ENCODE results near the gene RUVBL2.

Gene RUVBL2

DNA sequence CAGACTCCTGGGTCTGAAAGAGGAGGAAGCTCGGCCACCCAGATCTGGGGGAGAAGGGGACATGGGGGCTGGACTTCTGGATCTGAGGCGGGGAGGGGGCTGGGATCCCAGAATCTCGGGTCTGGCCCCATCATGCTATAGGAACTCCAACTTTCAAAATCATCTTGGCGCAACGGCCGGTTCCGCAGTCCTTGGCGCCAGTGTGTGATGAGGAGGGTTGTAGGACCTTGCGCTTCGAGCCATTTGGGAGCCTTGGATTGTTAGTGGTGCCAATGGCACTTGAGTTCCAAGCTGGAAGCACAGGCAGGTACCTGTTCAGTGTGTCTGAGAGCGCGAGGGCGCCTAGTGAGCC lies 324 bp downstream of the RUVBL2 start:
- Mint-ChIP-seq H3K27me3 (ENCODE audit: low read depth) (no peaks in the 10 kb centered on the region), H3K4me1 (peaks cover 42% of the 10 kb centered on the region), H3K27ac (peak overlapping the region; percentile 85 to 99 (median 98)), H3K36me3 (ENCODE audit: low read depth) (peaks cover 15% of the 10 kb centered on the region), H3K9me3 (no peaks in the 10 kb centered on the region), H3K4me3 (peak overlapping the region; percentile 93 to 96 (median 96))
- TF ChIP-seq, protein P1, sequence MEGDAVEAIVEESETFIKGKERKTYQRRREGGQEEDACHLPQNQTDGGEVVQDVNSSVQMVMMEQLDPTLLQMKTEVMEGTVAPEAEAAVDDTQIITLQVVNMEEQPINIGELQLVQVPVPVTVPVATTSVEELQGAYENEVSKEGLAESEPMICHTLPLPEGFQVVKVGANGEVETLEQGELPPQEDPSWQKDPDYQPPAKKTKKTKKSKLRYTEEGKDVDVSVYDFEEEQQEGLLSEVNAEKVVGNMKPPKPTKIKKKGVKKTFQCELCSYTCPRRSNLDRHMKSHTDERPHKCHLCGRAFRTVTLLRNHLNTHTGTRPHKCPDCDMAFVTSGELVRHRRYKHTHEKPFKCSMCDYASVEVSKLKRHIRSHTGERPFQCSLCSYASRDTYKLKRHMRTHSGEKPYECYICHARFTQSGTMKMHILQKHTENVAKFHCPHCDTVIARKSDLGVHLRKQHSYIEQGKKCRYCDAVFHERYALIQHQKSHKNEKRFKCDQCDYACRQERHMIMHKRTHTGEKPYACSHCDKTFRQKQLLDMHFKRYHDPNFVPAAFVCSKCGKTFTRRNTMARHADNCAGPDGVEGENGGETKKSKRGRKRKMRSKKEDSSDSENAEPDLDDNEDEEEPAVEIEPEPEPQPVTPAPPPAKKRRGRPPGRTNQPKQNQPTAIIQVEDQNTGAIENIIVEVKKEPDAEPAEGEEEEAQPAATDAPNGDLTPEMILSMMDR (IDR thresholded peaks at IDR 0.05; ENCODE audit: unreplicated experiment in 3 of 3): no peak

DNA sequence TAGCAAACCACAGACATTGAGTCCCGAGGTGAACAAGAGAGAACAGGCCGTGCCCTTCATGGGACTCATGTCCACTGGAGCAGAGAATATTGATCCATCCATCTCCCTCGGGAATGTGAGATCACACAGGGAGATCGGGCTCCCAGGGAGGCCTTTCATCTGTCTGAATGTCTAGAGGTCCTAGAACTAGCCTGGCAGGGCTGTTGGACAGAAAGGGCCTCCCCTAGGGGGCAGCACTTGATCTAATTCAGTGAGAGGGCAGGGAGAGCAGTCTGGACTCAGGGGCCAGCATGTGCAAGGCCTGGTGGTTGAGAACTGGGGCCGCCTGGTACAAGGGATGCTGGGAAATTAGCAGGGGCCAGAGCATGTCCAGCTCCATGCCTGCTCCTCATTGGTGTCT lies 4.3 kb downstream of the RUVBL2 start:
- TF ChIP-seq, protein P1 (IDR thresholded peaks at IDR 0.05; ENCODE audit: unreplicated experiment in 3 of 3): no peak
- Mint-ChIP-seq H3K27ac (no peak overlapping the region), H3K9me3 (no peaks in the 10 kb centered on the region), H3K4me1 (peaks cover 17% of the 10 kb centered on the region), H3K36me3 (ENCODE audit: low read depth) (peaks cover 13% of the 10 kb centered on the region), H3K27me3 (ENCODE audit: low read depth) (no peaks in the 10 kb centered on the region), H3K4me3 (no peak overlapping the region)

DNA sequence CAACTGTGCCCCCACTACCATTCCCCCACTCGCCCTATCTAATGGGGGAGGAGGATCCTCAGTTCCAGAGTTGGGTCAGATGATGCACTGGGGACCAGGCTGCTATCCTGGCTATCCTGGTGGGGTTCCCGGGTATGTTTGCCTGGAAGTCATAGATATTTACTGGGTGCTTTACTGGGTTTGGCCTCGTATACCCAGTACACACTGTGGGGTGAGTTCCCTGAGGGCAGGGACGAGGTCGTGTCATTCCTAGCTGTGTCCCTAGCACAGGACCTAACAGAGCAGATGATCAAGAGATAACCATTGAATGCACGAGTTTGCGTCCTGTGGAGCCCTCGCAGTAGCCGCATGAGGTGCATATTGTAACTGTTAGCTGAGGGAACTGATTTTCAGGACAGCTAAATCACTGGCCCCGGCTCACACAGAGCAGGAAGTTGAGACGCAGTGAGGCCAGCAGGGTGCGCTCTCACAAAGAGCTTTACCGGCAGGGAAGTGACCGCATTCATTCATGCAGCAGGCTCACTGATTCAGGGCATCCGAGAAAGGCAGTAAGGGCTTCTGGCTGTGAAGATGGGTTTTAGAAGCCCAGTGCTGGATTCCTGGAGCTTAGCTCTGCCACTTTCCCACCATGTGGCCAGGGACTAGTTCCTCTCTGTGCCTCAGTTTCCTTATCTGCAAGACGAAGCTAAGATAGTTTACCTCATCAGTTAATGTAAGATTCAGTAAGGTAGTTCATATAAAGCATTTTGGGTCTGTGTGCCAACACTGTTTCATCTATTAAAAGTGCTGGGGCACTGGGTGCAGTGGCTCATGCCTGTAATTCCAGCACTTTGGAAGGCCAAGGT lies 6.0 kb downstream of the RUVBL2 start:
- Mint-ChIP-seq H3K9me3 (no peaks in the 10 kb centered on the region), H3K27ac (no peak overlapping the region), H3K4me3 (no peak overlapping the region), H3K4me1 (peaks cover 8% of the 10 kb centered on the region), H3K36me3 (ENCODE audit: low read depth) (peaks cover 24% of the 10 kb centered on the region), H3K27me3 (ENCODE audit: low read depth) (no peaks in the 10 kb centered on the region)
- TF ChIP-seq, protein P1 (IDR thresholded peaks at IDR 0.05; ENCODE audit: unreplicated experiment in 3 of 3): peak; percentile 44 to 59 (median 50)

DNA sequence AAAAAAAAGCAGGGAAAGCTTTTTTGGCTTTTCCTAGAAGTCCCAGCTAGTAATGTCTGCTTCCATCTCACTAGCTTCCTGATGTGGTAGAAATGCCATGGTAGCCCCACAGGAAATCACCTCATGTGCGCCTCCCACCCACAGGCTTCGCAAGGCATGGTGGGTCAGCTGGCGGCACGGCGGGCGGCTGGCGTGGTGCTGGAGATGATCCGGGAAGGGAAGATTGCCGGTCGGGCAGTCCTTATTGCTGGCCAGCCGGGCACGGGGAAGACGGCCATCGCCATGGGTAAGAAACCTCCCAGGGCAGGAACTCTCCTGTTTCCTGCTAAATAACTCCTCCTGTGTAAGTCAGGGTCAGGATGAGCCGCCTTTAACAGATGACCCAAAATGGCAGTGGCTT lies 10.4 kb downstream of the RUVBL2 start:
- H3K27ac Mint-ChIP-seq: no peak overlapping the region
- TF ChIP-seq, protein P1 (IDR thresholded peaks at IDR 0.05; ENCODE audit: unreplicated experiment in 3 of 3): no peak
- no peak overlapping the region for H3K4me3 Mint-ChIP-seq
- peaks cover 37% of the 10 kb centered on the region for H3K36me3 Mint-ChIP-seq (ENCODE audit: low read depth)
- H3K27me3 Mint-ChIP-seq (ENCODE audit: low read depth): no peaks in the 10 kb centered on the region
- no peaks in the 10 kb centered on the region for H3K4me1 Mint-ChIP-seq
- no peaks in the 10 kb centered on the region for H3K9me3 Mint-ChIP-seq

DNA sequence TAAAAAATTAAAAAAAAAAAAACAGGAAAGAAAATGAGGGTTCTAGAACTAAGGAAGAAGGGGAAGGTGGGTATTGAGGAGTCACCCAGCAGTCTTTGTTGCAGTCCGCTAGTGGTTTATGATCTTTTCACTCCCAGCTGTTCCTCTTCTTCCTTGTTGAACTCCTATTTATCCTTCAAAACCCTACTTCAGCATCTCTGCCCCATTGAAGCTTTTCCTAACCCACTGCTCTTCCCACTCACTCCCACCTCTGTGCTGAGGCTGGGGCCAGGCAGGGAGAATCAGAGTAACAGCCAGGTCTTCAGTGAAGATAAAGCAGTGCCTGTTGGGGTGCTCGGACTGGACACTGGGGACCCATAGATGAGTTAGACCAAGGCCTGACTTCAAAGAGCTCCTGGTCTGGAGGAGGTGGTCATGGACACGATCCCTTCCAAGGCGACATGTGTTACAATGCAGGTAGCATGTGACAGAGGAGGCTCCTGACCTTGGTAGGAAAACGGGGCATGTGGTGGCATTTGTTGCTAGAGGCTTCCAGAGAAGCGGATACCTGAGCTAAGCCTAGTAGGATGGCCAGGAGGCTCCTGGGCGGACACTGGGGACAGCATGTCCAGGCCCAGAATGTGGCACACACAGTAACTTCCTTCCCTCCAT lies 11.4 kb downstream of the RUVBL2 start:
- H3K27ac Mint-ChIP-seq: no peak overlapping the region
- peaks cover 30% of the 10 kb centered on the region for H3K36me3 Mint-ChIP-seq (ENCODE audit: low read depth)
- no peaks in the 10 kb centered on the region for H3K9me3 Mint-ChIP-seq
- H3K4me1 Mint-ChIP-seq: no peaks in the 10 kb centered on the region
- H3K4me3 Mint-ChIP-seq: no peak overlapping the region
- TF ChIP-seq, protein P1 (IDR thresholded peaks at IDR 0.05; ENCODE audit: unreplicated experiment in 3 of 3): no peak
- H3K27me3 Mint-ChIP-seq (ENCODE audit: low read depth): no peaks in the 10 kb centered on the region
